Endometrial microvascular endothelial cells (primary cell): ENCODE data around the gene FLT4. TPM values are rescaled to one million over a fixed set of nuclear protein-coding genes. Genes with fewer than 3 reads are reported as not detected.

Experiments
- in situ Hi-C: cut with HindIII; loops from 2 replicates; pipeline ENCODE4 v1.10.0; 2017; ENCODE audit warnings: low sequenced_read_pairs, low pct_unique_long_range_greater_than_20kb; ENCODE audit errors: inconsistent ontology term
- total RNA-seq: library from RNA; depleted of rRNA; stranded (reverse); fragments of >200 nt; gene quantifications from one replicate; pipeline ENCODE4 v1.2.3, GENCODE V29; 2015; ENCODE audit errors: inconsistent ontology term

The FLT4 gene
- total RNA-seq, 1 donor from 2014 or later = 33.5 TPM

- in situ Hi-C loops = no loop called here
Observed at GRCh38 chr5:180631549-180632383, 17.6 kb downstream of the FLT4 start.

GRCh38 chr5:180630426-180630825 is 19.0 kb downstream of the FLT4 start:
- in situ Hi-C loops = no loop called here

GRCh38 chr5:180629831-180630382 is 19.5 kb downstream of the FLT4 start:
- in situ Hi-C loops = no loop called here

- in situ Hi-C loops = no loop called here
Observed at GRCh38 chr5:180628827-180629750, 20.3 kb downstream of the FLT4 start.

GRCh38 chr5:180628211-180628610 is 21.2 kb downstream of the FLT4 start:
- in situ Hi-C loops = no loop called here

- in situ Hi-C loops = no loop called here
Observed at GRCh38 chr5:180627386-180628120, 21.8 kb downstream of the FLT4 start.

- in situ Hi-C loops = no loop called here
Observed at GRCh38 chr5:180626661-180627385, 22.6 kb downstream of the FLT4 start.

GRCh38 chr5:180625791-180626660 is 23.4 kb downstream of the FLT4 start:
- in situ Hi-C loops = no loop called here

- in situ Hi-C loops = no loop called here
Observed at GRCh38 chr5:180625125-180625790, 24.1 kb downstream of the FLT4 start.

- in situ Hi-C loops = no loop called here
Observed at GRCh38 chr5:180624587-180624986, 24.8 kb downstream of the FLT4 start.

GRCh38 chr5:180623844-180624243 is 25.6 kb downstream of the FLT4 start:
- in situ Hi-C loops = no loop called here

- in situ Hi-C loops = no loop called here
Observed at GRCh38 chr5:180623411-180623834, 26.0 kb downstream of the FLT4 start.

- in situ Hi-C loops = no loop called here
Observed at GRCh38 chr5:180622910-180623309, 26.5 kb downstream of the FLT4 start.

GRCh38 chr5:180621311-180621710 is 28.1 kb downstream of the FLT4 start:
- in situ Hi-C loops = no loop called here

GRCh38 chr5:180620014-180620413 is 29.4 kb downstream of the FLT4 start:
- in situ Hi-C loops = no loop called here

- in situ Hi-C loops = no loop called here
Observed at GRCh38 chr5:180619563-180619915, 29.9 kb downstream of the FLT4 start.
